Loucy (cell line): ENCODE measurements around the gene PPFIA1.

ENCODE experiments used
- EZH2phosphoT487 ChIP-seq: fragments of 200-600 bp; IDR thresholded peaks from 2 replicates; pipeline ENCODE4 v1.6.1; 2018; ENCODE audit warnings: antibody characterized with exemption, mild to moderate bottlenecking, moderate library complexity, borderline replicate concordance
- TF ChIP-seq, protein P1 (sequence below): fragments of 200-600 bp; sonication (generic); conservative IDR thresholded peaks from 2 replicates; pipeline ENCODE4 v1.5.1; 2014; ENCODE audit warnings: mild to moderate bottlenecking, antibody characterized with exemption, low read length

DNA sequence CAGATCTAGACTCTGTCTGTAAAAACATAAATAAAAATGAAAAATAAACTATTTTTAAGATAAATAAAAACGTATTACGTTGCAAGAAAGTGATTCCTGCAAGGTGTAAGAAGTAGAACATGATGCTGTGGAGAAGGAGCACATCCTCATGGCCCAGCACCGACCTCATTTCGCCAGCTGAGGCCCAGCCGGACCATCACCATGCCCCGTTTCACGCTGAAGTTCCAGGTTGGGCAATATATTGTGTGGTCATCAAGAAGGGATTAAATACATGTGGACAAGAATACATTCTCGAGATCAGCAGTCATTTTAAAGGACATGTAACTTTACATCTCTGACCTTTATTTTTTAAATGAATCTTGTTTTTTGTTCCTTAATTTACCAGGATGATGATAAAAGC lies 107.2 kb downstream of the PPFIA1 start:
- TF ChIP-seq, protein P1, sequence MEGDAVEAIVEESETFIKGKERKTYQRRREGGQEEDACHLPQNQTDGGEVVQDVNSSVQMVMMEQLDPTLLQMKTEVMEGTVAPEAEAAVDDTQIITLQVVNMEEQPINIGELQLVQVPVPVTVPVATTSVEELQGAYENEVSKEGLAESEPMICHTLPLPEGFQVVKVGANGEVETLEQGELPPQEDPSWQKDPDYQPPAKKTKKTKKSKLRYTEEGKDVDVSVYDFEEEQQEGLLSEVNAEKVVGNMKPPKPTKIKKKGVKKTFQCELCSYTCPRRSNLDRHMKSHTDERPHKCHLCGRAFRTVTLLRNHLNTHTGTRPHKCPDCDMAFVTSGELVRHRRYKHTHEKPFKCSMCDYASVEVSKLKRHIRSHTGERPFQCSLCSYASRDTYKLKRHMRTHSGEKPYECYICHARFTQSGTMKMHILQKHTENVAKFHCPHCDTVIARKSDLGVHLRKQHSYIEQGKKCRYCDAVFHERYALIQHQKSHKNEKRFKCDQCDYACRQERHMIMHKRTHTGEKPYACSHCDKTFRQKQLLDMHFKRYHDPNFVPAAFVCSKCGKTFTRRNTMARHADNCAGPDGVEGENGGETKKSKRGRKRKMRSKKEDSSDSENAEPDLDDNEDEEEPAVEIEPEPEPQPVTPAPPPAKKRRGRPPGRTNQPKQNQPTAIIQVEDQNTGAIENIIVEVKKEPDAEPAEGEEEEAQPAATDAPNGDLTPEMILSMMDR, result no peak
- TF ChIP-seq EZH2phosphoT487, result no peak
